Transverse colon (tissue), 3 donors: ENCODE results near the gene TNPO1.

Source experiments
- CTCF ChIP-seq, 5 experiments: fragments of 200-600 bp in 3 of 5; fragments of 450-650 bp in 2 of 5; sonication (generic) in 3 of 5; IDR thresholded peaks; 1 replicate in 2 of 5; 2 replicates in 3 of 5; pipeline ENCODE4 v1.5.1; 2016 to 2017; ENCODE audit warnings: antibody characterized with exemption in 5 of 5, inconsistent platforms in 3 of 5, mild to moderate bottlenecking in 2 of 5, moderate library complexity in 1 of 5
- POLR2A ChIP-seq: fragments of 450-650 bp; IDR thresholded peaks from one replicate; pipeline ENCODE4 v1.6.1; 2016; ENCODE audit warnings: antibody characterized with exemption, mild to moderate bottlenecking, moderate library complexity

GRCh38 chr5:72871366-72872024 is 55.0 kb downstream of the TNPO1 start:
- TF ChIP-seq CTCF (IDR thresholded peaks at IDR 0.05) (no peak), POLR2A (no peak)
